ENCODE results near the gene AURKB. TPM values are rescaled to one million over a fixed set of nuclear protein-coding genes. Genes with fewer than 3 reads are reported as not detected.

The AURKB gene
- total RNA-seq, 1 donor from 2014 or later = 7.6 TPM

- Histone ChIP-seq H3K27me3 (ENCODE audit: insufficient read depth, low read length) (no peaks in the 10 kb centered on the region), H4K20me1 (ENCODE audit: insufficient read depth, low read length) (no peaks in the 10 kb centered on the region), H3K36me3 (ENCODE audit: insufficient read depth, low read length) (no peaks in the 10 kb centered on the region), H3K27ac (ENCODE audit: low read depth, low read length) (peak overlapping the region; percentile 84), H3K9me3 (ENCODE audit: insufficient read depth, low read depth, low read length) (no peaks in the 10 kb centered on the region), H2AFZ (ENCODE audit: low read depth, low read length) (peak overlapping the region; percentile 98), H3K4me3 (ENCODE audit: insufficient read depth, low read depth, low read length) (peak overlapping the region; percentile 85), H3K79me2 (ENCODE audit: insufficient read depth, low read length) (peaks cover 13% of the 10 kb centered on the region), H3K4me2 (ENCODE audit: low read length) (peak overlapping the region; percentile 100), H3K4me1 (ENCODE audit: insufficient read depth, low read length) (peaks cover 26% of the 10 kb centered on the region), H3K9ac (ENCODE audit: low read length) (peak overlapping the region; percentile 94)
- Mint-ChIP-seq H3K4me1 (ENCODE audit: low read depth, unreplicated experiment) (peaks cover 17% of the 10 kb centered on the region), H3K36me3 (ENCODE audit: low read depth, unreplicated experiment) (no peaks in the 10 kb centered on the region), H3K27ac (ENCODE audit: unreplicated experiment) (peak overlapping the region; percentile 87), H3K27me3 (ENCODE audit: low read depth, unreplicated experiment) (no peaks in the 10 kb centered on the region), H3K9me3 (ENCODE audit: unreplicated experiment) (no peaks in the 10 kb centered on the region), H3K4me3 (ENCODE audit: unreplicated experiment) (peak overlapping the region; percentile 97)
- FAIRE-seq = no peak
- no peak for DNase-seq (ENCODE audit: low read depth)
- no peak for TF ChIP-seq EZH2 (IDR thresholded peaks at IDR 0.05; ENCODE audit: insufficient read depth, low read length)
- TF ChIP-seq, protein P1, sequence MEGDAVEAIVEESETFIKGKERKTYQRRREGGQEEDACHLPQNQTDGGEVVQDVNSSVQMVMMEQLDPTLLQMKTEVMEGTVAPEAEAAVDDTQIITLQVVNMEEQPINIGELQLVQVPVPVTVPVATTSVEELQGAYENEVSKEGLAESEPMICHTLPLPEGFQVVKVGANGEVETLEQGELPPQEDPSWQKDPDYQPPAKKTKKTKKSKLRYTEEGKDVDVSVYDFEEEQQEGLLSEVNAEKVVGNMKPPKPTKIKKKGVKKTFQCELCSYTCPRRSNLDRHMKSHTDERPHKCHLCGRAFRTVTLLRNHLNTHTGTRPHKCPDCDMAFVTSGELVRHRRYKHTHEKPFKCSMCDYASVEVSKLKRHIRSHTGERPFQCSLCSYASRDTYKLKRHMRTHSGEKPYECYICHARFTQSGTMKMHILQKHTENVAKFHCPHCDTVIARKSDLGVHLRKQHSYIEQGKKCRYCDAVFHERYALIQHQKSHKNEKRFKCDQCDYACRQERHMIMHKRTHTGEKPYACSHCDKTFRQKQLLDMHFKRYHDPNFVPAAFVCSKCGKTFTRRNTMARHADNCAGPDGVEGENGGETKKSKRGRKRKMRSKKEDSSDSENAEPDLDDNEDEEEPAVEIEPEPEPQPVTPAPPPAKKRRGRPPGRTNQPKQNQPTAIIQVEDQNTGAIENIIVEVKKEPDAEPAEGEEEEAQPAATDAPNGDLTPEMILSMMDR (IDR thresholded peaks at IDR 0.05; ENCODE audit: insufficient read depth, low read depth, low read length) = no peak
Observed at GRCh38 chr17:8175795-8176196, 34.6 kb downstream of the AURKB start.

DNA sequence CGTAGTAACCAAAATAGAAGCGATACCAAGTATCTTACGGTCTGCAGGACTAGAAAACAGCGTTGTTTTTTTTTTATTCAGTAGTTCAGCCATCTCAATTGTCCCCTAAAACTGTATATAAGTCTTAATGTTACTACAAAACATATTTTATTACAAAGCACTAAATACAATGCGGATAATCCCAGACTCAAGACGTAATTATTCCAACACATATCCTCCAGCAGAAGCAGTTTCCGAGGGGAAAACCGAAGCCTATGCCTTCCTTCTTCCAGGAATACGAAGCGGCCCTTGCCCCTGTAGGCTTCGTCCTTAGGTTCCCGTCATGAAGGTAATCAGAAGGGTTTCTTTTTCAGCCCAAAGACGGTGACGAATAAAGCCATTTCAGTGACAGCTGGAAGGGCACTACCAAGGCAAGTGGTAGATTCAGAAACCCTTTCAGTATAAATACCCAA, 36.5 kb downstream of the AURKB start:
- no peak for TF ChIP-seq EZH2 (IDR thresholded peaks at IDR 0.05; ENCODE audit: insufficient read depth, low read length)
- TF ChIP-seq, protein P1 (IDR thresholded peaks at IDR 0.05; ENCODE audit: insufficient read depth, low read depth, low read length) = no peak

More for the DNA sequence above, 36.5 kb downstream of the AURKB start:
- Histone ChIP-seq H3K4me3 (ENCODE audit: insufficient read depth, low read depth, low read length) (peak overlapping the region; percentile 52), H3K27me3 (ENCODE audit: insufficient read depth, low read length) (no peaks in the 10 kb centered on the region), H2AFZ (ENCODE audit: low read depth, low read length) (peak overlapping the region; percentile 81), H4K20me1 (ENCODE audit: insufficient read depth, low read length) (no peaks in the 10 kb centered on the region), H3K4me2 (ENCODE audit: low read length) (peak overlapping the region; percentile 86), H3K27ac (ENCODE audit: low read depth, low read length) (peak overlapping the region; percentile 99), H3K4me1 (ENCODE audit: insufficient read depth, low read length) (peaks cover 26% of the 10 kb centered on the region), H3K79me2 (ENCODE audit: insufficient read depth, low read length) (peaks cover 13% of the 10 kb centered on the region), H3K9ac (ENCODE audit: low read length) (peak overlapping the region; percentile 88), H3K9me3 (ENCODE audit: insufficient read depth, low read depth, low read length) (no peaks in the 10 kb centered on the region), H3K36me3 (ENCODE audit: insufficient read depth, low read length) (no peaks in the 10 kb centered on the region)
- FAIRE-seq = no peak
- Mint-ChIP-seq H3K27me3 (ENCODE audit: low read depth, unreplicated experiment) (no peaks in the 10 kb centered on the region), H3K27ac (ENCODE audit: unreplicated experiment) (peak overlapping the region; percentile 100), H3K36me3 (ENCODE audit: low read depth, unreplicated experiment) (no peaks in the 10 kb centered on the region), H3K9me3 (ENCODE audit: unreplicated experiment) (no peaks in the 10 kb centered on the region), H3K4me3 (ENCODE audit: unreplicated experiment) (peak overlapping the region; percentile 89), H3K4me1 (ENCODE audit: low read depth, unreplicated experiment) (peaks cover 17% of the 10 kb centered on the region)
- no peak for DNase-seq (ENCODE audit: low read depth)
